AG09309 (cell line): ENCODE measurements around the gene ZNF292.

ENCODE experiments used
- DNase-seq: peaks from one replicate; pipeline ENCODE4 v3.0.0-alpha.2; 2010; ENCODE audit warnings: low read depth
- H3K4me3 ChIP-seq: 2 replicates; pipeline ENCODE4 v1.5.1; 2011; ENCODE audit warnings: mild to moderate bottlenecking, low read depth, low read length, moderate library complexity; ENCODE audit not compliant: control insufficient read depth
- CTCF ChIP-seq: IDR thresholded peaks from 2 replicates; pipeline ENCODE4 v1.5.1; 2011; ENCODE audit warnings: mild to moderate bottlenecking, low read depth, low read length, inconsistent platforms; ENCODE audit not compliant: insufficient read depth, control insufficient read depth; ENCODE audit errors: missing control alignments

ZNF292 gene

GRCh38 chr6:87203448-87204023 lies 48.2 kb downstream of the ZNF292 start:
- H3K4me3 ChIP-seq: no peak overlapping the region
- TF ChIP-seq CTCF: no peak
- DNase-seq: no peak

- no peak for DNase-seq
- no peak for TF ChIP-seq CTCF
- no peak overlapping the region for H3K4me3 ChIP-seq
These were observed 54.4 kb downstream of the ZNF292 start for GRCh38 chr6:87209812-87210211.

- DNase-seq: no peak
- TF ChIP-seq CTCF: no peak
- H3K4me3 ChIP-seq: no peak overlapping the region
These were observed 55.6 kb downstream of the ZNF292 start for GRCh38 chr6:87210979-87211378.

GRCh38 chr6:87212596-87212995 lies 57.2 kb downstream of the ZNF292 start:
- TF ChIP-seq CTCF: no peak
- H3K4me3 ChIP-seq: no peak overlapping the region
- DNase-seq: no peak

- no peak for TF ChIP-seq CTCF
- DNase-seq: no peak
- H3K4me3 ChIP-seq: no peak overlapping the region
These were observed 58.0 kb downstream of the ZNF292 start for GRCh38 chr6:87213364-87213763.

GRCh38 chr6:87214831-87215230 lies 59.5 kb downstream of the ZNF292 start:
- no peak for DNase-seq
- TF ChIP-seq CTCF: no peak
- no peak overlapping the region for H3K4me3 ChIP-seq

- no peak for TF ChIP-seq CTCF
- H3K4me3 ChIP-seq: no peak overlapping the region
- DNase-seq: no peak
These were observed 65.6 kb downstream of the ZNF292 start for GRCh38 chr6:87220997-87221396.
